NCI-H1105 treated with DMSO at 0.1 percent for 48 hours (cell line): ENCODE measurements around the gene GRIK5.

Source experiments
- DNase-seq: peaks from one replicate; lab custom pipeline; 2025; lab: John Stamatoyannopoulos, UW

Gene GRIK5

GRCh38 chr19:42095142-42095813 is 25.3 kb upstream of the GRIK5 start:
- DNase-seq: no peak

DNA sequence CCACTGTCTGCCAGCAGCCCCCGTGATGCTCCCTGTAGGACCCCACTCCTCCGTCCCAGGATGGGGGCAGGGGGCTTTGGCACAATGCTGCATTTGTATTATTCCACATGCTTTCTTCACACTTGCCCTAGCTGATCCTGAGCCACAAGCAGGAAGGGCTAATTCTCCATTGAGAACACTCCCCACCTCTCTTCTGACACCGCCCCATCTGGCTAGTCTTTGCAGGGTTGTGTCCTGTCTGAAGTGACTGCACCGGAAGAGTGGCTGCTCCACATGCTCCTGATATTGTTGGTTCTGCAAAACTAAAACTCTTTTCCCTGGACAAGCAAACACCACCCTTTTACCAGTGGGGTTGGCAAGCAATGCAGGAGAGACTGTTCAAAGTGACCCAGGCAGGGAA is 23.9 kb upstream of the GRIK5 start:
- no peak for DNase-seq

DNA sequence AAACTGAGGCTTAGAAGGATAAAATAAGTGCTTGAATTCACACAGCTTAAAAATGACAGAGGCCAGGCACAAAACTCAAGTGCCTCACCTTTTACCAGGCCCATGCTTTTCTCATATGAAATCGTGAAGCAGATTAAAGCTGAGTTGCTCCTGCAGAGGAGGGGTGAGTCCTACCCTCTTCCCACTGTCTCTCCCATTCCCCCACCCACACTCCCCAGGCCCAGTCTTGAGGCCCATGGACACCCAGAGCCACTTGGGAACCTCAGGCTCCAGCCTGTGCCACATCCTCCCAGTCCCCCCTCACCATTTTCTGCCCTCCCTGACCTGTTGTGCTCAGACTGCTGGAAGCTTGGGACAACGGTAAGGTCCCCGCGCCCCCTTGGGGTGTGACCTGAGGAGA is 23.5 kb upstream of the GRIK5 start:
- DNase-seq: no peak

DNA sequence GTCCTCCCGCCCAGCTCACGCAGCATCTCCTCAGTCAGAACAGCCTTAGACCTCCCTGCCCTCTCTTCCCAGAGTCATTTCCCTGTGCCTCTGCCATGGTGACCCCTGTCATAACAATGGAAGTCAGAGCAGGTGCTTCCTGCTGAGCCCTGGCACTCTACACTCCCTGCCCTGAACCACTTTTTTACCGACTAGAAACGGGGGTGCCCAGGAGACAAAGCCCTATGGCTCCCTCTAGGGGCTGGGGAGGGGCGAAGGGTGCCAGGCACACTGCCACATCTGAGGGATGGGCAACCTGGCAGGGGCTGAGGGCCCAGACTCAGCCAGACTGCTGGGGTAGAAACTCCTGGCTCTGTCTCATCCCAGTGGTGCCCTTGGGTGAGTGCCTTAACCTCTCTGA is 22.3 kb upstream of the GRIK5 start:
- DNase-seq: peak; percentile 27

- no peak for DNase-seq
Observed at GRCh38 chr19:42091742-42092141, 21.7 kb upstream of the GRIK5 start.

- no peak for DNase-seq
Observed at GRCh38 chr19:42091300-42091699, 21.3 kb upstream of the GRIK5 start.

DNA sequence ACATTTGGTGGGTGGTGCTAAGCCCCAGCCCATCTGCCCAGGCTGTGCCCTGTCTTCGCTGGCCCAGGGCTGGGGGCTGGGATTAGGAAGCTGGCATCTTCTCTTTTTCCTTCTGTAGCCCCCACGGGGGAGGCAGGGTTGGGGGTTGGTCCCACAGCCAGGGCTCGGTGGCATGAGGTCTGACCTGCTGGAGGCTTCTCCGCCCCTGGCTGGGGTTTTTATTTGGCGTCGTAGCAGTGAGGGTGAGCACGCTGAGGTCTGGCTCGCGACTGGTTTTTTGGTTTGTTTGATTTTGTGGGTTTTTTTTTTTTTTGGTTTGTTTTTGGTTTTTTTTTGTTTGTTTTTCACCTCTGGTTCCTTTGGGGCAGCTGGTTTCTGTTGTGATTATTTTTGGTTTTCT is 20.7 kb upstream of the GRIK5 start:
- no peak for DNase-seq

GRCh38 chr19:42089772-42090171 is 19.8 kb upstream of the GRIK5 start:
- DNase-seq: no peak

DNA sequence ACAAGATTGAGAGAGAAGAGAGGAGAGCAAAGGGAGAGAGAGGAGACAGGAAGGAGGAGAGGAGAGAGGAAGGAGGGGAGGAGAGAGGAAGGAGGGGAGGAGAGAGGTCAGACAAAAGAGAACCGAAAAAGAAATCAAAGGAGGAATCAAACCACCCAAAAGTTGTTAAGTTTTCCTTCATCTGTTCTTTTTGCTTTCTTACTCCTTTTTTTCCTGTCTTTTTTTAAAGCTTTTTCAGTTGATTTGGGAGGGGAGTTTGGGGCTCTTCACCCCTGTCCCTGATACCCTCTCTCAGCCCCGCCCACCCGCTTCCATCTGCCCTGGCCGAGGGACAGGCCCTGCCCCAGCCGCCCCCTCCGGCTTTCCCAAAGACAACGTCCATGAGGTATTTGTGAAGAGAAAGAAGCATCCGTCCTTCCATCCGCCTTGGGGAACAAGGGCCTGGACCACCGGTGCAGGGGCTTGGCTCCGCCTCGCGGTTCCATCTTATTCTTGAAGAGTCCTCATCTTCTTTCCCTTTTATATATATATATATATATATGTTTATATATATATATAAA is 19.3 kb upstream of the GRIK5 start:
- no peak for DNase-seq

- no peak for DNase-seq
Observed at GRCh38 chr19:42088471-42089190, 18.6 kb upstream of the GRIK5 start.

DNA sequence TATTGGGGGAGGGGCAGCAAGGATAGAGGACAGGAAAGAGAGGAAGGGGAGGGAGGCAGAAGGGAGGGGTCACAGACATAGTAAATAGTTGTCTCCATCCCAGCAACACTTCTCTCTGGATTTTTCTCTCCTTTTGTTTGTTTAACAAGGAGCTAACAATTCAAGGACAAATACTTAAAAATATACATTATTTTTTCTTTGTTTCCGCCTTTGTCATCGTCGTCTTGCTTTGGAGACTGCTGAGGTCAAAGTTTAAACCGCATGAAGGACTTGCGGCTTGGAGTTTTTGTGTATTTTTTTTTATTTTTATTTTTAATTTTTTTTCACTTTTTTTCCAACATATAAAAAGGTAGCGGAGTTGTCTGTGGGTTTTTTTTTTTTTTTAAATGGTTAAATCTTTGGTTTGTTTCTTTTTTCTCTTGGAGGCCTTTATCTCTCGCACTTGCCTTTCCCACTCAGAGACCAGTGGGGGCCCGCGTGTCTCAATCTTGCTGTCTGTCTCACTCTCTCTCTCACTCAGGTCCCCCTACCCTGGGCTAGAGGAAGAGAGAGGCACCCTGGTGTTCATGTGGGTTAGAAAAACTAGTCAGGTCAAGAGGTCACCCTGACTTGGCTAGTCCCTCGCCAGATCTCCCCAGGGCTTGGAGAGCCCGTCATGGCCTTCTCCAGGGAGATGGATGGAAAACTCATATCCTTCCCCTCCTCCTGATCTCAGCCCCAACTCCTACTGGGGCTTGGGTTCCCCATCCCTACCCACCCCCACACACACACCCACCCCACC is 17.0 kb upstream of the GRIK5 start:
- no peak for DNase-seq

DNA sequence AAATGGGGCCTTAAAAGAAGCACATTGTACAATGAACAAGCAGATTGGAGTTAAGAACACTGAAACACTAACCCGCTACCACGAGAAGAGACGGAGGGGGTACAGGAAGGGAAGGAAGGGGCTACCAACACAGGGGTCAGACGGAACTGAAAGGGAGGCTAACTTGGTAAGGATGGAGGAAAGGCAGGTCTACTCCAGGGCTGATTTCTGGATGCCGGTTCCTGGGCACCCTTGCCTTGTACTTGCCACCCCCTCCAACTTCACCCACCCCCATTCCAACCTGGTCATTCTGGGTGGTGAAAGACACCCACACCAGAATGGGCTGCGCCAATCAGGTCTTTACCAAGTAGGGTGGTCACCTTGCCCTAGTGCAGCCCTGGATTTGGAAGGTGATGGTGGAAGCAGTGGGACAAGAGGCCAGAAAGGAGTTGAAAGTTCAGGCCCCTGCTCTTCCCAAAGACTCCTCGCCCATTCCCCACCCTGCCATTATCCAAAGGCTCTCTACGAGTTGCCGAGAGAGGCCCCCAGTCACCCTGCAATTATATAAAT is 16.3 kb upstream of the GRIK5 start:
- DNase-seq: no peak

- no peak for DNase-seq
Observed at GRCh38 chr19:42083537-42083936, 13.5 kb upstream of the GRIK5 start.

DNA sequence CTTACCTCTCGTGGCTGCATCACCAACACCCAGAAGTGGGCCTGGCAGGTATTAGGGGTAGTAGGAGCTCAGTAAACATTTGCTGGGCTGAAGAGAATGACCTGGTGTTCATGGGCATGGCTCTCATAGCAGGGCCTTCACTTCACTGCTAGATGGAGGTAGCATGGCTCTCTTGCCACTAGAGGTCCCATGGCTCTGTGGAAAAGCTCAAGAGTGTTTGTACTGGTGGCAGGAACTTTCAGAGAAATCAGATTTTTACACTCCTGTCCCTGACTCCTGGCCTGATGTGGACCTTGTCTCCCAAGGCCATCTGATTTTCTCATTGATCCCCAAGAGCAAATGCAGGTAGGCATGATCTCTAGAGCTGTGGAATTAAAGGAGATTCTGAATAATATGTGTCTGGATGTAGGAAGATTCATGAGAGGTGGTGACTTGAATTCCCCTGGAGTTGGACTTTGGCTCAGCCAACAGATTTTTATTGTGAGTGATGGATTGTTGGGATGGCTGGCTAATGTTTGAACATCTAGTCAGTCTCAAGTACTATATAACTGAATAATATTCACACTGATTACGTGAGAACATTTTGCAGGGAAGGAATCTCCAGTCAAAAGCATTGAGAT is 11.7 kb upstream of the GRIK5 start:
- no peak for DNase-seq

DNA sequence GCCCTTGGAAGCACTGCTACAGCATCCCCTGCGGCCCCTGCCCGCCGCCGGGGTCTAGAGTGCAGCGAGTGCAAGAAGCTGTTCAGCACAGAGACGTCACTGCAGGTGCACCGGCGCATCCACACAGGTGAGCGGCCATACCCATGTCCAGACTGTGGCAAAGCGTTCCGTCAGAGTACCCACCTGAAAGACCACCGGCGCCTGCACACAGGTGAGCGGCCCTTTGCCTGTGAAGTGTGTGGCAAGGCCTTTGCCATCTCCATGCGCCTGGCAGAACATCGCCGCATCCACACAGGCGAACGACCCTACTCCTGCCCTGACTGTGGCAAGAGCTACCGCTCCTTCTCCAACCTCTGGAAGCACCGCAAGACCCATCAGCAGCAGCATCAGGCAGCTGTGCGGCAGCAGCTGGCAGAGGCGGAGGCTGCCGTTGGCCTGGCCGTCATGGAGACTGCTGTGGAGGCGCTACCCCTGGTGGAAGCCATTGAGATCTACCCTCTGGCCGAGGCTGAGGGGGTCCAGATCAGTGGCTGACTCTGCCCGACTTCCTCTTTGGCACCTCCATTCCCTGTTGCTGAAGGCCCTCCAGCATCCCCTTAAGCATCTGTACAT is 10.9 kb upstream of the GRIK5 start:
- DNase-seq: no peak

DNA sequence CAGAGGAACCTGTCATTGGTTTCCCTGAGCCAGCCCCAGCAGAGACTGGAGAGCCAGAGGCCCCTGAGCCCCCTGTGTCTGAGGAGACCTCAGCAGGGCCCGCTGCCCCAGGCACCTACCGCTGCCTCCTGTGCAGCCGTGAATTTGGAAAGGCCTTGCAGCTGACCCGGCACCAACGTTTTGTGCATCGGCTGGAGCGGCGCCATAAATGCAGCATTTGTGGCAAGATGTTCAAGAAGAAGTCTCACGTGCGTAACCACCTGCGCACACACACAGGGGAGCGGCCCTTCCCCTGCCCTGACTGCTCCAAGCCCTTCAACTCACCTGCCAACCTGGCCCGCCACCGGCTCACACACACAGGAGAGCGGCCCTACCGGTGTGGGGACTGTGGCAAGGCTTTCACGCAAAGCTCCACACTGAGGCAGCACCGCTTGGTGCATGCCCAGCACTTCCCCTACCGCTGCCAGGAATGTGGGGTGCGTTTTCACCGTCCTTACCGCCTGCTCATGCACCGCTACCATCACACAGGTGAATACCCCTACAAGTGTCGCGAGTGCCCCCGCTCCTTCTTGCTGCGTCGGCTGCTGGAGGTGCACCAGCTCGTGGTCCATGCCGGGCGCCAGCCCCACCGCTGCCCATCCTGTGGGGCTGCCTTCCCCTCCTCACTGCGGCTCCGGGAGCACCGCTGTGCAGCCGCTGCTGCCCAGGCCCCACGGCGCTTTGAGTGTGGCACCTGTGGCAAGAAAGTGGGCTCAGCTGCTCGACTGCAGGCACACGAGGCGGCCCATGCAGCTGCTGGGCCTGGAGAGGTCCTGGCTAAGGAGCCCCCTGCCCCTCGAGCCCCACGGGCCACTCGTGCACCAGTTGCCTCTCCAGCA is 10.1 kb upstream of the GRIK5 start:
- DNase-seq: no peak

DNA sequence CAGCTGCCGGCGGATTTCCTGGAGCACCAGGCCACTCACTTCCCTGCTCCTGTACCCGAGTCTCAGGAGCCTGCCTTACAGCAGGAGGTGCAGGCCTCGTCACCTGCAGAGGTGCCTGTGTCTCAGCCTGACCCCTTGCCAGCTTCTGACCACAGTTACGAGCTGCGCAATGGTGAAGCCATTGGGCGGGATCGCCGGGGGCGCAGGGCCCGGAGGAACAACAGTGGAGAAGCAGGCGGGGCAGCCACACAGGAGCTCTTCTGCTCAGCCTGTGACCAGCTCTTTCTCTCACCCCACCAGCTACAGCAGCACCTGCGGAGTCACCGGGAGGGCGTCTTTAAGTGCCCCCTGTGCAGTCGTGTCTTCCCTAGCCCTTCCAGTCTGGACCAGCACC is 9.3 kb upstream of the GRIK5 start:
- no peak for DNase-seq

DNA sequence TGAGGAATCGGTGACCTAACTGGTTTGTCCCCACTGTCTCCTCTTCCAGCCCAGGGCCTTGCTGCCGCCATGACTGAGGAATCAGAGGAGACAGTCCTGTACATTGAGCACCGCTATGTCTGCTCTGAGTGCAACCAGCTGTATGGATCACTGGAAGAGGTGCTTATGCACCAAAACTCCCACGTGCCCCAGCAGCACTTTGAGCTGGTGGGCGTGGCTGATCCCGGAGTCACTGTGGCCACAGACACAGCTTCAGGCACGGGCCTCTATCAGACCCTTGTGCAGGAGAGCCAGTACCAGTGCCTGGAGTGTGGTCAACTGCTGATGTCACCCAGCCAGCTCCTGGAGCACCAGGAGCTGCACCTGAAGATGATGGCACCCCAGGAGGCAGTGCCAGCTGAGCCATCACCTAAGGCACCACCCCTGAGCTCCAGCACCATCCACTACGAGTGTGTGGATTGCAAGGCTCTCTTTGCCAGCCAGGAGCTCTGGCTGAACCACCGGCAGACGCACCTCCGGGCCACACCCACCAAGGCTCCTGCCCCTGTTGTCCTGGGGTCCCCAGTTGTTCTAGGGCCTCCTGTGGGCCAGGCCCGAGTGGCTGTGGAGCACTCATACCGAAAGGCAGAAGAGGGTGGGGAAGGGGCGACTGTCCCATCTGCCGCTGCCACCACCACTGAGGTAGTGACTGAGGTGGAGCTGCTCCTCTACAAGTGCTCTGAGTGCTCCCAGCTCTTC is 8.7 kb upstream of the GRIK5 start:
- DNase-seq: no peak

DNA sequence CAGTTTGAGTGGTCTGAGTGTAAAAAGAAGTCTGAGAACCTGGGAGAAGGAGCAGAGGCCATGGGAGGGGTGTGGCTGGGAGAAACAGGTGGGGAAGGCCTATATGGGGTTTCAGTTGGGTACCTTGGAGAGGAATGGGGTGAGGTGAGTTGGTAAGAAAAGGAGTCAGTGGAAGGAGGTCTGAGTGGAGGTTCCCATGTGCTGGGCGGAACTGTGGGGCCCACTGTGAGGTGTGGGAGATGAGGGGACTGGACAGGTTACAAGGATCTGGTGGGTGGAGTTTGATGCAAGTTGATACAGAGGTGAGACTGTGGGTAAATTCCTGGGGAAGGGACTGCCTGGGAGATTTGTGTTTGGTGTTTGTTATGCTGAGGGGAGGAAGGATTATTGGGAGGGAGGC is 8.1 kb upstream of the GRIK5 start:
- DNase-seq: no peak

DNA sequence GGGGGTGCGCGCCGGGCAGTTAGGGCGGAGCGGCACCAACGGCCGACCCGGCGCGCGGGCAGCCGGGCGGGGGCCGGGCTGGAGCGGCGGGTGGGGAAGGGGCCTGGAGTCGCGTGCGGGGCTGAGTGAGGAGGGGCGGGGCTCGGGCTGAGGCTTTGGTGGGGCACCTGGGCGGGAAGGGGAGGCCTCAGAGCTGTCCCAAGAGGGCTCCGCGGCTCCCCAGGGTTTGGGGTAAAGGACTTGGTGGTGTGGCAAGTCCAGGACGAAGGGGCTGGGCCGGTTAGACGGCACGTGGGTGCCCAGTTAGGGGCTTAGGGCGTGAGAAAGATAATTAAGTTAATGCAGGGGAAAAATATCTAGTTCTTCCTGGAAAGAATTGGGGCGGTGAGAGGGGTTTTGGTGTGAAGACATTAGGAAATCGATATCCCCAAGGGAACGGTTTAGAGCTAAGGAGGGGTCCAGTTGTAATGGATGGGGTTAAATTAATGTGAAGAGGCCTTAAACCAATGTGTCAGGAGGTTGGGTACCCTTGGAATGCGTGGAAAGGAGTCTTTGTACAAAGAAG is 6.5 kb upstream of the GRIK5 start:
- no peak for DNase-seq
